H9 (cell line): Measurements from ENCODE around the gene SSTR4. TPM values are rescaled to one million over a fixed set of nuclear protein-coding genes. Genes with fewer than 3 reads are reported as not detected.

Experiments
- DNase-seq: peaks from one replicate; pipeline ENCODE4 v3.0.0-alpha.2; 2017
- H2AFZ ChIP-seq: one replicate; pipeline ENCODE4 v1.6.1; 2013; ENCODE audit warnings: mild to moderate bottlenecking, low read length, control low read depth, moderate library complexity
- H2AK5ac ChIP-seq: 2 replicates; pipeline ENCODE4 v1.6.1; 2013; ENCODE audit warnings: low read length, control low read depth, mixed read lengths; ENCODE audit not compliant: insufficient read length
- H2BK120ac ChIP-seq: one replicate; pipeline ENCODE4 v1.6.1; 2013; ENCODE audit warnings: low read depth, mild to moderate bottlenecking, low read length, control low read depth, inconsistent platforms; ENCODE audit not compliant: poor library complexity, severe bottlenecking
- H2BK12ac ChIP-seq: 2 replicates; pipeline ENCODE4 v1.6.1; 2013; ENCODE audit warnings: low read length, control low read depth, mixed read lengths, low read depth; ENCODE audit not compliant: insufficient read length
- H2BK15ac ChIP-seq: 2 replicates; pipeline ENCODE4 v1.6.1; 2013; ENCODE audit warnings: low read depth, low read length, control low read depth
- H2BK20ac ChIP-seq: one replicate; pipeline ENCODE4 v1.6.1; 2013; ENCODE audit warnings: low read depth, mild to moderate bottlenecking, low read length, control low read depth, inconsistent platforms; ENCODE audit not compliant: poor library complexity, severe bottlenecking
- H2BK5ac ChIP-seq: 2 replicates; pipeline ENCODE4 v1.6.1; 2013; ENCODE audit warnings: low read length, control low read depth, mixed read lengths; ENCODE audit not compliant: insufficient read length
- H3K14ac ChIP-seq: 2 replicates; pipeline ENCODE4 v1.6.1; 2013; ENCODE audit warnings: low read length, control low read depth; ENCODE audit not compliant: insufficient read depth
- H3K18ac ChIP-seq: 2 replicates; pipeline ENCODE4 v1.6.1; 2013; ENCODE audit warnings: low read depth, mild to moderate bottlenecking, mixed read lengths, low read length, control low read depth; ENCODE audit not compliant: insufficient read length
- H3K23ac ChIP-seq: 2 replicates; pipeline ENCODE4 v1.6.1; 2013; ENCODE audit warnings: low read length, control low read depth, mixed read lengths, low read depth; ENCODE audit not compliant: insufficient read length
- H3K23me2 ChIP-seq: 2 replicates; pipeline ENCODE4 v1.6.1; 2013; ENCODE audit warnings: low read depth, mild to moderate bottlenecking, mixed read lengths, low read length, control low read depth; ENCODE audit not compliant: insufficient read length, poor library complexity, severe bottlenecking
- H3K27ac ChIP-seq: 2 replicates; pipeline ENCODE4 v1.5.1; 2013; ENCODE audit warnings: low read length, control low read depth, mixed read lengths, low read depth; ENCODE audit not compliant: insufficient read length
- H3K27me3 ChIP-seq: 2 replicates; pipeline ENCODE4 v1.6.1; 2013; ENCODE audit warnings: low read length, control low read depth, inconsistent platforms; ENCODE audit not compliant: insufficient read depth
- H3K4ac ChIP-seq: 2 replicates; pipeline ENCODE4 v1.6.1; 2013; ENCODE audit warnings: low read depth, mild to moderate bottlenecking, control low read depth, inconsistent platforms, low read length, moderate library complexity
- H3K4me1 ChIP-seq: 2 replicates; pipeline ENCODE4 v1.6.1; 2013; ENCODE audit warnings: low read length, control low read depth, inconsistent platforms; ENCODE audit not compliant: insufficient read depth
- H3K4me2 ChIP-seq: 2 replicates; pipeline ENCODE4 v1.6.1; 2013; ENCODE audit warnings: low read length, control low read depth, mixed read lengths; ENCODE audit not compliant: insufficient read length, insufficient read depth
- H3K56ac ChIP-seq: 2 replicates; pipeline ENCODE4 v1.6.1; 2013; ENCODE audit warnings: low read depth, mild to moderate bottlenecking, mixed read lengths, low read length, control low read depth; ENCODE audit not compliant: insufficient read length
- H3K79me1 ChIP-seq: 2 replicates; pipeline ENCODE4 v1.6.1; 2013; ENCODE audit warnings: low read depth, mild to moderate bottlenecking, moderate library complexity, low read length, control low read depth, inconsistent platforms; ENCODE audit not compliant: insufficient read depth, poor library complexity, severe bottlenecking
- H3K79me2 ChIP-seq: 2 replicates; pipeline ENCODE4 v1.6.1; 2013; ENCODE audit warnings: low read length, control low read depth, inconsistent platforms; ENCODE audit not compliant: insufficient read depth
- H3K9ac ChIP-seq: 2 replicates; pipeline ENCODE4 v1.6.1; 2013; ENCODE audit warnings: low read length, control low read depth, mixed read lengths; ENCODE audit not compliant: insufficient read length; ENCODE audit errors: extremely low read depth
- H3K9me3 ChIP-seq: one replicate; pipeline ENCODE4 v1.6.1; 2013; ENCODE audit warnings: low read depth, low read length, inconsistent platforms; ENCODE audit not compliant: control insufficient read depth
- H3T11ph ChIP-seq: one replicate; pipeline ENCODE4 v1.6.1; 2013; ENCODE audit warnings: mild to moderate bottlenecking, low read length, control low read depth, inconsistent platforms
- H4K20me1 ChIP-seq: one replicate; pipeline ENCODE4 v1.6.1; 2013; ENCODE audit not compliant: control insufficient read depth, insufficient read length, insufficient read depth
- H4K5ac ChIP-seq: 2 replicates; pipeline ENCODE4 v1.6.1; 2013; ENCODE audit warnings: low read depth, mild to moderate bottlenecking, mixed read lengths, low read length, control low read depth; ENCODE audit not compliant: insufficient read length
- H4K8ac ChIP-seq: replicated peaks from 2 replicates; pipeline ENCODE4 v1.6.1; 2013; ENCODE audit warnings: low read length, control low read depth, mixed read lengths, low read depth; ENCODE audit not compliant: insufficient read length
- H4K91ac ChIP-seq: 2 replicates; pipeline ENCODE4 v1.6.1; 2013; ENCODE audit warnings: low read depth, mild to moderate bottlenecking, moderate library complexity, mixed read lengths, low read length, control low read depth; ENCODE audit not compliant: insufficient read length
- H3K27ac Mint-ChIP-seq, 3 experiments: 2 replicates in 2 of 3; 3 replicates in 1 of 3; pipeline ENCODE4 v1.8.0; 2020 to 2021; ENCODE audit warnings: mixed read lengths in 3 of 3, mild to moderate bottlenecking in 1 of 3, moderate library complexity in 1 of 3
- H3K27me3 Mint-ChIP-seq: 2 replicates; pipeline ENCODE4 v1.8.0; 2021; ENCODE audit warnings: low read depth, mild to moderate bottlenecking, moderate library complexity, mixed read lengths
- H3K36me3 Mint-ChIP-seq, 3 experiments: 2 replicates in 2 of 3; 3 replicates in 1 of 3; pipeline ENCODE4 v1.8.0; 2020 to 2021; ENCODE audit warnings: low read depth in 3 of 3, mixed read lengths in 3 of 3; ENCODE audit not compliant: insufficient read depth in 1 of 3
- H3K4me1 Mint-ChIP-seq, 2 experiments: 2 replicates each; pipeline ENCODE4 v1.8.0; 2020; ENCODE audit warnings: mixed read lengths in 2 of 2
- H3K4me3 Mint-ChIP-seq, 2 experiments: 2 replicates in 1 of 2; 3 replicates in 1 of 2; pipeline ENCODE4 v1.8.0; 2020 to 2021; ENCODE audit warnings: mild to moderate bottlenecking in 2 of 2, mixed read lengths in 2 of 2, moderate library complexity in 1 of 2
- H3K9me3 Mint-ChIP-seq, 2 experiments: 2 replicates in 1 of 2; 3 replicates in 1 of 2; pipeline ENCODE4 v1.8.0; 2020; ENCODE audit warnings: mild to moderate bottlenecking in 2 of 2, mixed read lengths in 2 of 2, moderate library complexity in 1 of 2
- CTCF ChIP-seq: fragments of 200-600 bp; sonication (generic); conservative IDR thresholded peaks from 3 replicates; pipeline ENCODE4 v1.8.0; 2021; ENCODE audit warnings: antibody characterized with exemption, mild to moderate bottlenecking
- WGBS: extraction: QIAGEN DNeasy Blood & Tissue Kit; methylation state at CpG from one replicate; pipeline ENCODE4 v1.1.7; 2013; ENCODE audit warnings: missing lambda C conversion rate, low lambda C conversion rate, mixed read lengths; ENCODE audit not compliant: insufficient read length; ENCODE audit errors: extremely low coverage; 5-methylcytosine and 5-hydroxymethylcytosine counted together
- total RNA-seq: library from RNA; stranded (reverse); gene quantifications from 2 replicates; pipeline ENCODE4 v1.2.1, GENCODE V29; 2021

SSTR4 gene
- total RNA-seq, 1 experiment from 2014 or later, result not detected

DNA sequence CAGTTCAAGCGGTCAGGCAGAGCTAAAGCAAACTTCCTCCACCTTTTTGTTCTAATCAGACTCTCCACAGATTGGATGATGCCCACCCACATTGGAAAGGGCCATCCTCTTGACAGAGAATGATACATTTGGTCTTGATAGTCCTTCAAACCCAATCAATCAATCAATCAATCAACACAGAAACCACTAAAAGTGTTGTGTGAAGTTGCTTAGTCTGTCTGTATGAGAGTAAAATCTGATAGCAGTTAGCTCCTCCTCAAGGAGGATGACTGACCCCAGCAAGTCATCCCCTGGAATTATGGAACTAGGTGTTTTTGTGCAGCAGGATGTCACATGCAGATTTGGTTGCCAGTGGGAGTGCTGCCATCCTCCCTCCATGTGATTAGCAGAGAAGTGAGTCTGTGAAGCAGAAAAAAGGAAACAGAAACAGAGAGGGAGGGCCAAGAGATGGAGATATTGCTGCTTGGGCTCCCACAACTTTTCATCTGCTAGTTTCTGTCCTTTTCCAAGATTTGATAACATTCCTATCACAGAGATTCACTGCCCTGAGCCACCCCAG lies 32.0 kb upstream of the SSTR4 start:
- peaks cover 6 to 7% of the 10 kb centered on the region in 2 experiments for H3K4me1 Mint-ChIP-seq
- Histone ChIP-seq H3K14ac (no peak overlapping the region), H3K4me2 (no peak overlapping the region), H4K20me1 (no peaks in the 10 kb centered on the region), H2BK5ac (no peak overlapping the region), H3K9ac (no peak overlapping the region), H3T11ph (no peak overlapping the region), H3K9me3 (no peaks in the 10 kb centered on the region), H4K5ac (no peak overlapping the region), H4K91ac (no peak overlapping the region), H3K4me1 (peaks cover 5% of the 10 kb centered on the region; the same call in 1 of the 2 replicates), H2BK15ac (no peak overlapping the region), H4K8ac (no peak overlapping the region), H3K4ac (no peak overlapping the region), H3K79me1 (no peaks in the 10 kb centered on the region), H2AFZ (no peak overlapping the region), H3K23me2 (no peaks in the 10 kb centered on the region), H3K18ac (no peak overlapping the region), H3K23ac (no peak overlapping the region), H3K79me2 (no peaks in the 10 kb centered on the region), H2BK120ac (no peak overlapping the region), H3K27ac (no peak overlapping the region), H2BK12ac (no peak overlapping the region), H3K27me3 (no peaks in the 10 kb centered on the region), H3K56ac (no peak overlapping the region), H2BK20ac (no peak overlapping the region), H2AK5ac (no peak overlapping the region)
- no peak for DNase-seq
- H3K9me3 Mint-ChIP-seq, result no peaks in the 10 kb centered on the region
- TF ChIP-seq CTCF, result no peak
- H3K4me3 Mint-ChIP-seq, result no peak overlapping the region
- no CpG with 5 or more reads among the region's 1 CpG for WGBS
- no peaks in the 10 kb centered on the region for H3K36me3 Mint-ChIP-seq
- H3K27me3 Mint-ChIP-seq, result peaks cover 4% of the 10 kb centered on the region
- peak overlapping the region in 1 of 3 experiments; percentile 30; a peak in 1 of 7 replicates for H3K27ac Mint-ChIP-seq
